ENCODE data around the gene PGLYRP3. TPM values are rescaled to one million over a fixed set of nuclear protein-coding genes. Genes with fewer than 3 reads are reported as not detected.

Gene PGLYRP3
- total and polyA plus RNA-seq, 2 experiments from 2014 or later = not detected

DNA sequence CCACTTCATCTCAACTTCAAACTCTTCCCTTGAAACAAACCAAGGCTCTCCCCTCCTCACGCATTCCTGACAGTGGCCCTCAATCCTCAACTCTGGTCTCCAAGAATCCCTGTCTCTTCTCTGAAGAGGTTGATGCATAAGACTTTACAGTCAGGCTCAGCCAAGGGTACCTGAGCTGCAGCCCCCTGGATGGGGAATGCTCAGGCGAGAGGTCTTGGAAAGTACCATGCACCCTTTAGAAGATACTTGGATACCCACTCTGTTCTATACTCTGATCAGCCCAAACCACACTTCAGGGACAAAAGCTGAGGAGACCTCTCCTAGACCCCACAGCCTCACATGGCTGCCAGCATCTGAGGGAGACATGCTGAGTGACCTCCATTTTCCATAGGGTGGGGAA, 536 bp upstream of the PGLYRP3 start:
- DNase-seq (ENCODE audit: low spot score) = no peak
- Histone ChIP-seq H3K4me1 (ENCODE audit: insufficient read depth) (no peaks in the 10 kb centered on the region), H3K9me2 (ENCODE audit: insufficient read depth) (no peaks in the 10 kb centered on the region), H3K79me2 (replicated peaks; ENCODE audit: insufficient read depth) (no peaks in the 10 kb centered on the region), H2AFZ (no peak overlapping the region), H3K4me3 (no peak overlapping the region), H3K27me3 (ENCODE audit: insufficient read depth) (no peaks in the 10 kb centered on the region), H3K36me3 (ENCODE audit: insufficient read depth) (no peaks in the 10 kb centered on the region), H3F3A (replicated peaks; ENCODE audit: low read depth) (no peaks in the 10 kb centered on the region), H3K27ac (ENCODE audit: low read depth) (no peak overlapping the region), H4K20me1 (replicated peaks; ENCODE audit: insufficient read depth) (no peaks in the 10 kb centered on the region), H3K4me2 (no peak overlapping the region)
- Mint-ChIP-seq H3K9me3 (peaks cover 4% of the 10 kb centered on the region; the same call in 1 of the 3 replicates), H3K27me3 (ENCODE audit: insufficient read depth, low read depth, poor library complexity) (peaks cover 5% of the 10 kb centered on the region), H3K27ac (no peak overlapping the region), H3K4me3 (no peak overlapping the region), H3K36me3 (ENCODE audit: low read depth) (no peaks in the 10 kb centered on the region), H3K4me1 (no peaks in the 10 kb centered on the region)
- no peak for TF ChIP-seq ZNF114 (CRISPR knock-in tag; IDR thresholded peaks at IDR 0.05)
- no peak for TF ChIP-seq REST (IDR thresholded peaks at IDR 0.05; ENCODE audit: unreplicated experiment)
- TF ChIP-seq CREB1 (CRISPR knock-in tag; IDR thresholded peaks at IDR 0.05; ENCODE audit: low read depth) = no peak
- no peak for TF ChIP-seq ZNF462 (CRISPR knock-in tag; IDR thresholded peaks at IDR 0.05)
- TF ChIP-seq POLR2AphosphoS5 (IDR thresholded peaks at IDR 0.05; ENCODE audit: low read depth) = no peak
- TF ChIP-seq EZH2phosphoT487 (IDR thresholded peaks at IDR 0.05; ENCODE audit: unreplicated experiment) = no peak
- TF ChIP-seq, protein P1, sequence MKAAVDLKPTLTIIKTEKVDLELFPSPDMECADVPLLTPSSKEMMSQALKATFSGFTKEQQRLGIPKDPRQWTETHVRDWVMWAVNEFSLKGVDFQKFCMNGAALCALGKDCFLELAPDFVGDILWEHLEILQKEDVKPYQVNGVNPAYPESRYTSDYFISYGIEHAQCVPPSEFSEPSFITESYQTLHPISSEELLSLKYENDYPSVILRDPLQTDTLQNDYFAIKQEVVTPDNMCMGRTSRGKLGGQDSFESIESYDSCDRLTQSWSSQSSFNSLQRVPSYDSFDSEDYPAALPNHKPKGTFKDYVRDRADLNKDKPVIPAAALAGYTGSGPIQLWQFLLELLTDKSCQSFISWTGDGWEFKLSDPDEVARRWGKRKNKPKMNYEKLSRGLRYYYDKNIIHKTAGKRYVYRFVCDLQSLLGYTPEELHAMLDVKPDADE (IDR thresholded peaks at IDR 0.05) = no peak
- no peak for TF ChIP-seq CTCF (conservative IDR thresholded peaks at IDR 0.05; ENCODE audit: low read depth in 2 of 2)
- no peak for TF ChIP-seq JUNB (IDR thresholded peaks at IDR 0.05; ENCODE audit: unreplicated experiment)
- TF ChIP-seq ZNF331 (CRISPR knock-in tag; IDR thresholded peaks at IDR 0.05; ENCODE audit: low read depth) = no peak
- TF ChIP-seq NANOG (IDR thresholded peaks at IDR 0.05; ENCODE audit: borderline replicate concordance) = no peak
- TF ChIP-seq STAT1 (IDR thresholded peaks at IDR 0.05; ENCODE audit: unreplicated experiment) = no peak
- no peak for TF ChIP-seq EZH2 (IDR thresholded peaks at IDR 0.05; ENCODE audit: low read depth, unreplicated experiment)
- ATAC-seq = no peak
